ENCODE data around the gene MAML2.

Gene MAML2

GRCh38 chr11:96149743-96150555 lies 193.0 kb downstream of the MAML2 start:
- peak in 1 of 2 donors; percentile 52 for DNase-seq

GRCh38 chr11:96147906-96148486 lies 195.0 kb downstream of the MAML2 start:
- no peak for DNase-seq

- DNase-seq: no peak
Measured at GRCh38 chr11:96147186-96147585, 195.8 kb downstream of the MAML2 start.

- DNase-seq: no peak
Measured at GRCh38 chr11:96146765-96147164, 196.2 kb downstream of the MAML2 start.

GRCh38 chr11:96145163-96145585 lies 197.8 kb downstream of the MAML2 start:
- no peak for DNase-seq

- DNase-seq: no peak
Measured at GRCh38 chr11:96144553-96144952, 198.4 kb downstream of the MAML2 start.

GRCh38 chr11:96143041-96143521 lies 199.9 kb downstream of the MAML2 start:
- no peak for DNase-seq

GRCh38 chr11:96141626-96142025 lies 201.4 kb downstream of the MAML2 start:
- no peak for DNase-seq

- peak; percentile 93 for DNase-seq
Measured at GRCh38 chr11:96139691-96140090, 203.3 kb downstream of the MAML2 start.

GRCh38 chr11:96137373-96137772 lies 205.6 kb downstream of the MAML2 start:
- DNase-seq: no peak

- DNase-seq: peak; percentile 67 to 68
Measured at GRCh38 chr11:96136613-96137298, 206.2 kb downstream of the MAML2 start.

- DNase-seq: peak; percentile 75 to 77
Measured at GRCh38 chr11:96134602-96135001, 208.4 kb downstream of the MAML2 start.

GRCh38 chr11:96132437-96132836 lies 210.6 kb downstream of the MAML2 start:
- DNase-seq: no peak

GRCh38 chr11:96130061-96130620 lies 212.9 kb downstream of the MAML2 start:
- no peak for DNase-seq

- no peak for DNase-seq
Measured at GRCh38 chr11:96127596-96127959, 215.4 kb downstream of the MAML2 start.

GRCh38 chr11:96126917-96127595 lies 215.9 kb downstream of the MAML2 start:
- no peak for DNase-seq

GRCh38 chr11:96125400-96125799 lies 217.6 kb downstream of the MAML2 start:
- DNase-seq: no peak

GRCh38 chr11:96124155-96124554 lies 218.8 kb downstream of the MAML2 start:
- no peak for DNase-seq

- DNase-seq: no peak
Measured at GRCh38 chr11:96123301-96123700, 219.7 kb downstream of the MAML2 start.

GRCh38 chr11:96122601-96123074 lies 220.4 kb downstream of the MAML2 start:
- no peak for DNase-seq

GRCh38 chr11:96119211-96119610 lies 223.8 kb downstream of the MAML2 start:
- DNase-seq: no peak

GRCh38 chr11:96116376-96116775 lies 226.6 kb downstream of the MAML2 start:
- DNase-seq: no peak

All from inflammatory macrophage treated with lipopolysaccharide for 1 hour (primary cell).